GM21360 (cell line): ENCODE data around the gene ZNG1A.
"Not testable (repeated sequence)": the region's sequence is repeated elsewhere in the genome, so short reads cannot be mapped to it uniquely, and the experiment has no call there.

Experiments
- ATAC-seq: cut with Tn5 transposase; IDR thresholded peaks from one replicate; pipeline ENCODE4 v1.9.1; 2021; ENCODE audit warnings: mild to moderate bottlenecking, moderate library complexity; ENCODE audit not compliant: unreplicated experiment

Gene ZNG1A

GRCh38 chr9:98775-99174 is 80.1 kb downstream of the ZNG1A start:
- not testable (repeated sequence) for ATAC-seq

DNA sequence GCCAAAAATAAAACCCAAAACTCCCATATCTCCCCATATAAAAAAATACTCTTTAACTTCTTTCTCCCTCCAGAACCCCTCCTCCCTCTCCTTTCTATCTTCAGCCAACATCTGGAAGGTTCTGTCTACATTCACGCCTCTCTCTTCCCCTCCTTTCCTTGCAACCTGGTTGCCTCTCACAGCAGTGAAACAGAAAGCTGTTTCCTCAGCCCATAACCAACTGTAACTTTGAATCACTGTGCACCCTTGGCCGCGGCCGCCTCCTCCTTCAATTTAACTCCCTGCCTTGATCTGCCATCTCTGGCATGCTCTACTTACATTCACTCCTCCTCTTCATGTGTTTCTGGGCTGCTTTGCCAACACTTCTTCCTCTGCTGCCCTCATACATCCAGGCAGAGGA is 83.9 kb downstream of the ZNG1A start:
- ATAC-seq = not testable (repeated sequence)

GRCh38 chr9:94323-94722 is 84.5 kb downstream of the ZNG1A start:
- ATAC-seq = not testable (repeated sequence)

DNA sequence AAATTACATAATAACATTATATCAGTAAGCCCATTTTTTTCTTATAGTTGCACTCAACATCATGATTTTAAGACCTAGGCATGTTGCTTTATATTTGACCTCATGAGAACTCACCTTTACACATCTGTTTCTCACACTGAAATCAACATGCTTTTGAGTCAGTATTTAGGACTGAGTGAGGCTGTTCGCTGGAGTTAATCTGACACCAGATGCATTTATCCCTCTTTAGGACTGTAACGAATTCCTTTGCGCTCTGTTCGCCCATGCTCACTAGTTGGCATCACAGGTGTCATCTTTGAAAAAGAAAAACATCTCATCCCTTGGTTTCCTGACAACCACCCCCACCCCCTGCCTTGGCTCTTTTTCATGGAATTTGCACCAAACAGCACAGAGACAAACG is 84.9 kb downstream of the ZNG1A start:
- not testable (repeated sequence) for ATAC-seq

- ATAC-seq = not testable (repeated sequence)
Observed at GRCh38 chr9:90851-91250, 88.0 kb downstream of the ZNG1A start.

DNA sequence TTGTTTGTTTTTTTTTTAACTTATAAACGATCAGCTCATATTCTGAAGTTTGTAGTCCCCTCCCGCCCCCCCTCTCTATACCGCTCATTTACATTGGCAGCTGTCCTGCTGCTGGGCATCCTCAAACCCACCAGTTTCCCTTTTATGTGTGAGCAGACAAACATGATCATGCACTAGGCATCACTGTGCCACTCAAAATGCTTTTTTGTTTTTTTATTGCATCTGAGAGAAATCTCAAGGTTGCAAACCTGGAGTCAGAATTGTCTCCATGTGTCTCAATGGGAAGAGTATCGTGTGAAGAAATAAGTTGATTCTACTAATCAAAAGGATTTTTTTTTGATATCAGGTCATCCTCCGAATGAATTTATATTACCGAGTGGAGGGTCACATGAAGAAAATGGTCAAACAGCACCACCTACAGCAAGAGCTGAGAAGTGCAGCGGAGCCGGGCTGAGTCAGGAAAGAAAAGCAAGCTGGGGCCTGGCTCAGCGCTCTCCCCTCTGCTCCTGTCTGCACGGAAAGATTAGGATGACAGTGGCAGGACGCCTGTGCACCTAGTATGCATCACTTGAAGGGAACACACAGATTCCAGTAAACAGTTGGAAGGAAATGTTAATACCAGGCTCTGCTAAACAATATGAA is 90.3 kb downstream of the ZNG1A start:
- peak; percentile 85 for ATAC-seq

GRCh38 chr9:87860-88259 is 91.0 kb downstream of the ZNG1A start:
- ATAC-seq = not testable (repeated sequence)

- not testable (repeated sequence) for ATAC-seq
Observed at GRCh38 chr9:87105-87504, 91.8 kb downstream of the ZNG1A start.

DNA sequence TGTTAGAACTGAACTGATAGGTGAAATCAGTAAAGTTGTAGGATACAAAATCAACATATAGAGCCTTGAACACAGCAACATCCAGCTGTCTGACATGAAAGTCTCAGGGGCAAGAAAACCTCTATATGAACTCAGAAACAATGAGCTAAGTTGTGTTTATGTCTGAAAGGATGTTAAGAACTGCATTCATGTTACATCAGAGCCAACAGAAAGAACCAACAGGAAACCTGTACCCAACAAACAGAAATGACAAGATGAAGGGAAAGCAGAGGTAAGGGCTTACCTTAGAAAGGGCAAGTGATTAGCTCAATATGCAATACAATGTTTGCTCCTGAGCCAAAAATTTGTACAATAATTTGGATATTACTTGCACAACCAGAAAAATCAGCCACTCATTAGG is 92.2 kb downstream of the ZNG1A start:
- ATAC-seq = not testable (repeated sequence)

GRCh38 chr9:82932-83689 is 95.7 kb downstream of the ZNG1A start:
- ATAC-seq = not testable (repeated sequence)

GRCh38 chr9:78333-78732 is 100.5 kb downstream of the ZNG1A start:
- not testable (repeated sequence) for ATAC-seq

GRCh38 chr9:76389-76788 is 102.5 kb downstream of the ZNG1A start:
- not testable (repeated sequence) for ATAC-seq

DNA sequence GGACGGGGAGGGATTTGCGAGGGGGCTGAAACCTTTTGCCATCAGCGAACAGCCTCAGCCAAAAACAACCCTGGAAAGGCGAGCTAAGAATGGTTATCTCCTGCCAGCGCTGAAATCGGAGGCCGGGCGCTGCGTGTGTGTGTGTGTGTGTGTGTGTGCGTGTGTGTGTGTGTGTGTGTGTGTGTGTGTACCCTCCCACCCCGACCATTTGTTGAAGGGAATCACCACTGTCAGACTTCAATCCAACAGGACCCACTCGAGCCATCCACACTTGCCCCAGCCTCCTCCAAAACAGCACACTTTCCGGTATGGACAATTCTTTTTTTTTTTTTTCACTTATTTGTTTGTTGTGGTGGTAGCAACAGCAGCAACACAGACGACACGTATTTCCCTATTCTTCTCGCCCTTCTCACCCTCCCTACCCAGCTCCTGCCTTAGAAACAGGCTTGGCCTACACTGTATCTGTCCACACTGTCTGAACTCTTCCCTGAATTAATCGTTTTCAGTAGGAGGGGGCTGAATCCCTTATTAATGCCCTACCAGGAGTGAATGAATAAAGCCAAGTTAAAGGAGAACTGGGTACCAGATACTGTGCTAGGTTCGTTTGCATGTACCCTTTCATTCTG is 104.8 kb downstream of the ZNG1A start:
- not testable (repeated sequence) for ATAC-seq

- ATAC-seq = not testable (repeated sequence)
Observed at GRCh38 chr9:73076-73899, 105.6 kb downstream of the ZNG1A start.
